ENCODE data around the gene HBEGF.
A peak's percentile ranks its signal among the peaks of the same experiment; 100 is the strongest.

DNA sequence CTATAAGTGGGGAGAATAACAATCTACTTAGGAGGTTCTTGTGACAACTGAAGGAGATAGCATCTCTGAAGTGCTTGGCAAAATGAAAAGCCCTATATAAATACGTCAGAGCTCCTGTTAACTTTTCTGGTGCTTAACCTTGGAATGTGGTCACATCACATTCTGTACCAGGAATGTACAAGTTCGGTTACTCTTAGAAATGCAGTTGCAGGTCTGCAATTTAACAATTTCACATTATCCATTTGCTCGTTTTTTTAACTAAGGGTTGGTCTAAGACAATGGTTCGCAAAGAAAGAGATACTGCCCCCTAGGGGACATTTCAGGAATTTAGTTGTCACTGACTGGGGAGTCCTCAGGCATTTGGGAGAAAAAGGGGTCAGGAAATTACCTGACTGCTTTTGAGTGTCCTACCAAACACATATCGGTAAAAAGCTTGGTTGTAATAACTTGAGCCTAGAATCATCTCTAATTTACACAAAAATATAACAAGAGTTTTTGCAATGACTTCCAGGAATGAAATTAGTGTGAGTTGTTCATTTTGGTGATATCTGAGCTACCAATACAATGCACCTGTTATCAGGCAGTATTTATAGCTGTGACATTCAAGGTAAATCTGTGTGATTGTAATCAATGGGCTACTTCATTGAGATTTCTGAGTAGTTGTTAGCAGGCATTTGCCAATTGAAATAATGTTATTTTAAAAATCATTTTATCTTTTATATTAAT is 5.4 kb upstream of the HBEGF start:
- TF ChIP-seq, protein P1, sequence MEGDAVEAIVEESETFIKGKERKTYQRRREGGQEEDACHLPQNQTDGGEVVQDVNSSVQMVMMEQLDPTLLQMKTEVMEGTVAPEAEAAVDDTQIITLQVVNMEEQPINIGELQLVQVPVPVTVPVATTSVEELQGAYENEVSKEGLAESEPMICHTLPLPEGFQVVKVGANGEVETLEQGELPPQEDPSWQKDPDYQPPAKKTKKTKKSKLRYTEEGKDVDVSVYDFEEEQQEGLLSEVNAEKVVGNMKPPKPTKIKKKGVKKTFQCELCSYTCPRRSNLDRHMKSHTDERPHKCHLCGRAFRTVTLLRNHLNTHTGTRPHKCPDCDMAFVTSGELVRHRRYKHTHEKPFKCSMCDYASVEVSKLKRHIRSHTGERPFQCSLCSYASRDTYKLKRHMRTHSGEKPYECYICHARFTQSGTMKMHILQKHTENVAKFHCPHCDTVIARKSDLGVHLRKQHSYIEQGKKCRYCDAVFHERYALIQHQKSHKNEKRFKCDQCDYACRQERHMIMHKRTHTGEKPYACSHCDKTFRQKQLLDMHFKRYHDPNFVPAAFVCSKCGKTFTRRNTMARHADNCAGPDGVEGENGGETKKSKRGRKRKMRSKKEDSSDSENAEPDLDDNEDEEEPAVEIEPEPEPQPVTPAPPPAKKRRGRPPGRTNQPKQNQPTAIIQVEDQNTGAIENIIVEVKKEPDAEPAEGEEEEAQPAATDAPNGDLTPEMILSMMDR (IDR thresholded peaks at IDR 0.05; ENCODE audit: low read depth, low read length), result peak; percentile 72
- TF ChIP-seq EZH2phosphoT487 (IDR thresholded peaks at IDR 0.05; ENCODE audit: low read depth), result no peak

All from OCI-LY3 (cell line).